Measurements from ENCODE around the gene VCAM1.
"Not testable (repeated sequence)": the region's sequence is repeated elsewhere in the genome, so short reads cannot be mapped to it uniquely, and the experiment has no call there.

The VCAM1 gene

DNA sequence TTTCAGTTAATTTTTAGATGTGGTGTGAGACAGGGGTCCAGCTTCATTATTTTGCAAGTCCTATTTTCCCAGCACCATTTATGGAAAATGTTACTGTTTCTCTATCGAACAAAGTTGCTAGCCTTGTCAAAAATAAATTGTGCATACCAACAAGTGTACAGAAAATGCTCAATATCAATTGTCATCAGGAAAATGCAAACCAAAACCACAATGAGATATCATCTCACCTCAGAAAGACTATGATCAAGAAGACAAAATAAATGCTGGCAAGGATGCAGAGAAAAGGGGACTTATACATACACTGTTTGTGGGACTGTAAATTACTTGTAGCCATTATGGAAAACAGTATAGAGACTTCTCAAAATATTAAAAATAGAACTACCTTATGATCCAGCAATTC is 54.8 kb downstream of the VCAM1 start:
- DNase-seq (ENCODE audit: low read depth in 2 of 2) = no peak

DNA sequence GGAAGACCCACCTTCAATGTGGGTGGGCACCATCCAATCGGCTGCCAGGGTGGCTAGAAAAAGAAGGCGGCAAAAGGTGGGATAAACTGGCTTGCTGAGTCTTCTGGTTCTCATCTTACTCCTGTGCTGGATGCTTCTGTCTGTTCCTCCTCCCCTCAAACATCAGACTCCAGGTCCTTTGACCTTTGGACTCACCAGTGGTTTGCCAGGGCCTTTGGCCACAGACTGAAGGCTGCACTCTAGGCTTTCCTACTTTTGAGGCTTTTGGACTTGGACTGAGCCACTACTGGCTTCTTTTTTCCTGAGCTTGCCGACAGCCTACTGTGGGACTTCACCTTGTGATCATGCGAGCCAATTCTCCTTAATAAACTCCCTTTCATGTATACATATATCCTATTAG is 55.9 kb downstream of the VCAM1 start:
- DNase-seq (ENCODE audit: low read depth in 2 of 2) = no peak

DNA sequence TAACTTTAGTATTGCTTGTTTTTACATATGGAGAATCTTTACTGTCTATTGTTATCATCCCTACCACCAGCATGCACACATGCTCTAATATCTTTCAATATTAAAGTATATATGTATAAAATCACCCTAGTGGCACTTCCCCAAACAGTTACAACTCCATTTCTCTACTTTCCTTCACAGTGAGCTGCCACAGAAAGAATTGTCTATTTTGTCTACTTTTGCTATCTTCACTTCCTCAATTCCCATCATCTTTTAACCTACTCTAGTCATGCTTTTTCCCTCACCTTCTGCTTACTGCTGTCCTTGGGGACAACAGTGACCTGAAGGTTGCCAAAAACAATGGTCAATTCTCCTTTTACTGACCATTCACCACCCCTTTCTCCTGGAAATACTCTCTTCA is 59.2 kb downstream of the VCAM1 start:
- no peak for DNase-seq (ENCODE audit: low read depth in 2 of 2)

DNA sequence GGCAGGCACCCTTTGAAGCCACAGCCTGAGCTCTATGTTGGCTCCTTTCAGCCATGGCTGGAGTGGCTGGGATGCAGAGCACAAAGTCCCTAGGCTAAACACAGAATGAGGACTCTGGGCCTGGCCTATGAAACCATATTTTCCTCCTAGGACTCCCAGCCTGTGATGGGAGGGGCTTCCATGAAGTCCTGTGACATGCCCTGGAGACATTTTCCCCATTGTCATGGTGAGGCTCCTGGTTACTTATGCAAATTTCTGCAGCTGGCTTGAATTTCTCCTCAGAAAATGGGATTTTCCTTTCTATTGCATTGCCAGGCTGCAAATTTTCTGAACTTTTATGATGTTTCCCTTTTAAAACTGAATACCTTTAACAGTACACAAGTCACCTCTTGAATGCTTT is 61.3 kb downstream of the VCAM1 start:
- DNase-seq (ENCODE audit: low read depth in 2 of 2) = no peak

DNA sequence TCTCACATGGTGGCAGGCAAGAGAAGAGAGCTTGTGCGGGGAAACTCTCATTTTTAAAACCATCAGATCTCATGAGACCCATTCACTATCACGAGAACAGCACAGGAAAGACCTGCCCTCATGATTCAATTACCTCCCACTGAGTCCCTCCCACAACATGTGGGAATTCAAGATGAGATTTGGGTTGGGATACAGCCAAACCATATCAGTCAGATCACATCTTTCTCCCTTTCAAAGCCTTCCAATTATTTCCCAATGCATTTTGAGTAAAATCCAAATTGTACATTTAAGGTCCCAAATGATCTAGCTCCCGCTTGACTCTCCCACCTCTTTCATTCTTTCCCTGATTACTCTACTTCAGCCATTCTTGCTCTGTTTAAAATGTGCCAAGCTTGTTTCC is 62.2 kb downstream of the VCAM1 start:
- DNase-seq (ENCODE audit: low read depth in 2 of 2) = not testable (repeated sequence)

DNA sequence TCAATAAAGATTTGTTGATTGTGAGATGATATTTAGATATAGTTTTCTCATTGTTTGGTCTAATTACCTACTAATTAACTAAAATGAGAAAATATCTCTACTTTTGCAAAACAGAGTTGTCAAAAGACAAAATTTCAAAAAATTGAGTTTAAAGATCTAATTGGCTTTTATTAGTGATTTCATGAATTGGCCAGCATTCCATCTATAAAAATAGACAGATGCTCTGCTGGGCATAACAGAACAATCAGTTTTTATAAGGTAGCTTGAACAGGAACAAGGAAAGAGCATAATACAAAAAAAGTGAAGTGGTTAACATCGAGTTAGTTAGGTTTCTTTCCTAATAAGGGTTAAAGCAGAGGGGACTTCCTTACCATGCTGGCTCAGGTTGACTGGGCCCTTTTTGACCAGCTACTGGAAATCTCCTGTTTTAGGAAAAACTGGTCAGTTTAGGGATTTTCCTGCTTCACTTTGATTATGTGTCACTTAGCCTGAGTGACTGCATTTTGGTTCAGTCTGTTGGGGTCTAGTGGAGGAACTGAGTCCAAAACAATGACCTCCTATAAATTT is 63.0 kb downstream of the VCAM1 start:
- DNase-seq (ENCODE audit: low read depth in 2 of 2) = no peak

DNA sequence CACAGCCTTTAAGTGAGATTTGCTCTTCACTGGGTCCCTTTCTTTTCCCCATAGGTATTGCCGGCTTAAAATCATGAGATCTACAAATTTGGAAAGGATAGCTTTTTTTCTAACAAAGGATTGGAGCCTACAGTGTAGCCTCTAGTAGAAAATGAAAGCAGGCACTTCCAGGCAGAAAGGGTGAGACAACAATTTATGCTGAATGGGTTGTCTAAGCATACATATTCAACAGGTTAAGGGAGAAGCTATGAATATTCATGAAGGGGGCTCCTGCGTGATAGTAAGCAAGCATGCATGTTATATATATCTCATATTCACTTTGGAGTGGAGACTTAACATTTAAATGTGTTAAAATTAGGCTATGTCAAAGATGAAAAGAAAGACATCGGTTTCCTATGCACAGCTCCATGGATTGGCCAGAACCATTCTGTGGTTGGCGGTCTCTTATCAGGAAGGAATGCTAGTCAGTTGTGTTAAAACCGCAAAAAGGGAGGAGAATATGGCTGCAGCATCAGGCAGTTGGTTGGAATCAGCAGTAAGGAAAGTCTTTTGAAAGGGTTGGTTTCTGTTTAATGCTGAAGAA is 66.0 kb downstream of the VCAM1 start:
- DNase-seq (ENCODE audit: low read depth in 2 of 2) = no peak

DNA sequence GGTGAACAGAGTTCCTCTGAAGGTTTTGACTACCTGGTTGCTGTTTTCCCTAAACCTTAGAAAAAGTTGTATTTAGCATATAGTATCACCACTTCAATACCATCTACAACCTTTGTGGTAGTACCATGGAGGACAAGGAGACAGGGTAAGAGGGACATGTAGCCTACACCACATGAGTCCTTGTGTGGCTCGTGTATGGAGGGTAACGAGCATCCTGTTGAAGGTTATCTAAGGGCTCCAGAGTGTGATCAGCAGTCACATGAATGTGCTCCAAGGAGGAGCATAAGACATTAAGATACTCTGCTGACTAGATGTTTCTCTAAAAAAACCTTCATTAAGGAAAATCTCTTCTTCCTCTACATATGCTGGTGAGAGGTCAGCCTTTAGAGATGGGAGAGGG is 67.3 kb downstream of the VCAM1 start:
- no peak for DNase-seq (ENCODE audit: low read depth in 2 of 2)
